K562 (cell line): ENCODE measurements around the gene PNLIPRP1.

Source experiments
- CREB1 ChIP-seq, 2 experiments: sonication (generic) in 1 of 2; formaldehyde crosslinking in 1 of 2; IDR thresholded peaks; 2 replicates each; pipeline versions ENCODE4 v1.6.1 to v1.8.0; 2012 to 2022; ENCODE audit warnings: inconsistent platforms in 1 of 2, mild to moderate bottlenecking in 1 of 2, missing genetic modification reagents in 1 of 2, moderate library complexity in 1 of 2
- NFYB ChIP-seq: IDR thresholded peaks from 2 replicates; pipeline ENCODE4 v1.6.1; 2011; ENCODE audit warnings: mild to moderate bottlenecking, moderate library complexity; ENCODE audit not compliant: insufficient read length; ENCODE audit errors: extremely low read depth
- POLR2AphosphoS5 ChIP-seq: IDR thresholded peaks from 2 replicates; pipeline ENCODE4 v1.6.1; 2011; ENCODE audit warnings: mild to moderate bottlenecking, low read depth, low read length, moderate library complexity; ENCODE audit not compliant: control insufficient read depth, insufficient read depth
- RFX5 ChIP-seq: IDR thresholded peaks from 2 replicates; pipeline ENCODE4 v1.6.1; 2011; ENCODE audit warnings: low read depth, mild to moderate bottlenecking, improper control_type of control experiment, low read length

DNA sequence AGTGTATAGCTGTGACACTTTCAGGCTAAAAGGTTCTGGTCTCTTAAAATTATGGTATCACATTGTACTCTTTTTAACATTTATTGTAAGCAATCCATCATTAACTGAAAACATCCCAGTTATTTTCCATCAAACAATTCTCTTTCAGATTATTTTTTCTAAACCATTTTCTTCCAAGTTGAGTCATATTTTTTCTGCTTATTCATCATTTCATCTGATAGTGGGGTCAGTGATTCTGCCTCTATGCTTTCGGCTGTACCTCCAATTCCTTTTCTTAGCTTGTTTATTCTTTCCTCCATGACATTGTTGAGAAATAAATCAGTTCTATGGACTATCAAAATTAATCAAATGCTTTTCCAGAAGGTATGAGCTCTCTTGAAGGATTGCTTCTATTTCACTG is 45.6 kb upstream of the PNLIPRP1 start:
- TF ChIP-seq CREB1 (IDR thresholded peaks at IDR 0.05) (no peak), CREB1 (CRISPR knock-in tag; IDR thresholded peaks at IDR 0.05) (no peak), RFX5 (no peak), NFYB (no peak), POLR2AphosphoS5 (no peak)
